ENCODE data around the gene ADAMTSL2.

Gene ADAMTSL2

DNA sequence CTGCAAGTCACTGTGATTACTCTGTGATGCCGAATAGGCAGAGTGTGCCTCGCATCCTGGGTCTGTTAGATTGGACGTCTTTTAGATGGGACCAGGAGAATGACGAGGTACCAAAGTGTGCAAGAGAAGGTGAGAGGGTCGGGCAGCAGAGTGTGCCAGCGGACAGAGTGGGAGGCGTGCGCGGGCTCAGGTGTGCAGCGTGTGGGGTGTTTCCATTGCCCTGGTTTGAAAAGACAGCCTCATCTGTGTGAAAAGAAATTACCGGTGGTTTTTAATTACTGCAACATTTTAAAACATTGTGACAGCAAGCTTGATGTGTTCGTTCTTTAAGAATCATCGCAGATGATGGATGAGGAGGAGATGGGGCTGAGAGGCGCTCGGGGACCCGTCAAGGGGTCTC lies 78.9 kb downstream of the ADAMTSL2 start:
- Mint-ChIP-seq H3K36me3 (peaks cover 0 to 2% of the 10 kb centered on the region in 2 donors), H3K9me3 (no peaks in the 10 kb centered on the region), H3K27ac (no peak overlapping the region), H3K4me3 (no peak overlapping the region), H3K27me3 (peaks cover 64 to 92% of the 10 kb centered on the region in 2 donors), H3K4me1 (no peaks in the 10 kb centered on the region)
- ATAC-seq (replicated peaks), result no peak
- DNase-seq, result no peak

DNA sequence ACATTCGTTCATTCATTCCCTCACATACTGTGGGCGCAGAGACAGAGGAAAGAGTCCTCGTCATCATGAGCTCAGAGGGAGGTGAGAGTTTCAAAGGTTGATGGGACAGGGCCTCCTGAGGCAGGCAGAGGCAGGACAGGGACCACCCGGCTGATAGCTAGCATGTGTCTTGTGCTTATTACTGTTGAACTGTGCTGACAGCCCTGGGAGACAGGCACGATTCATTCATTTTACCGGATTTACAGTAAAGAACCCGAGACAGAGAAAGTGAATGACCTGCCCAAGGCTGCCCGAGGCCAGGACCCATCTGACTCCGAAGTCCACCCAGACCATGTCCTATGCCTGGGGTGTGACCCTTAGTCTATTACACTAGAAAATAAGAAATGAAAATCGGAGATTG lies 79.6 kb downstream of the ADAMTSL2 start:
- H3K4me1 Mint-ChIP-seq, result no peaks in the 10 kb centered on the region
- peaks cover 0 to 2% of the 10 kb centered on the region in 2 donors for H3K36me3 Mint-ChIP-seq
- no peak for DNase-seq
- peaks cover 69 to 94% of the 10 kb centered on the region in 2 donors for H3K27me3 Mint-ChIP-seq
- ATAC-seq (replicated peaks), result no peak
- no peak overlapping the region for H3K27ac Mint-ChIP-seq
- no peaks in the 10 kb centered on the region for H3K9me3 Mint-ChIP-seq
- no peak overlapping the region for H3K4me3 Mint-ChIP-seq

DNA sequence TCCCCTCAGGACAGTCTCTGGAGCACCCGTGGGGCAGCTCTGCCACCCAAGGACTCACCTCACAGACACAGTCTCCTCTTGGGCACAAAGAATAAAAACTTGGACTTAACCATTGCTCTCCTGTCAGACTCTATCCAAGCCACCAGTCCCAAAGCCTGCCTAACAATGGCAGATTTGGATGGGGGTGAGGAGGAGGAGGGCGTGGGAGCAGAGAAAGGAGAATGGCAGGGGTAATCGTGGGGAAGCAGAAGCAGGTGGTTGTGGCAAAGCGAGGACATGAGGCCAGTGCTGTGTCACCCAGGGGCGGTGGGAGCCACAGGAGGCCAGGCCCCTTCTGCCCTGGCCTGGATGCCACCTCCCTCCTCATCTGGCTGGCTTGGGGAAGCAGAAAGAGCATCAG lies 80.2 kb downstream of the ADAMTSL2 start:
- Mint-ChIP-seq H3K36me3 (peaks cover 0 to 1% of the 10 kb centered on the region in 2 donors), H3K27me3 (peaks cover 65 to 91% of the 10 kb centered on the region in 2 donors), H3K4me1 (peaks cover 1 to 2% of the 10 kb centered on the region in 2 donors), H3K27ac (no peak overlapping the region), H3K9me3 (no peaks in the 10 kb centered on the region), H3K4me3 (no peak overlapping the region)
- DNase-seq (no peak), ATAC-seq (replicated peaks) (no peak)

DNA sequence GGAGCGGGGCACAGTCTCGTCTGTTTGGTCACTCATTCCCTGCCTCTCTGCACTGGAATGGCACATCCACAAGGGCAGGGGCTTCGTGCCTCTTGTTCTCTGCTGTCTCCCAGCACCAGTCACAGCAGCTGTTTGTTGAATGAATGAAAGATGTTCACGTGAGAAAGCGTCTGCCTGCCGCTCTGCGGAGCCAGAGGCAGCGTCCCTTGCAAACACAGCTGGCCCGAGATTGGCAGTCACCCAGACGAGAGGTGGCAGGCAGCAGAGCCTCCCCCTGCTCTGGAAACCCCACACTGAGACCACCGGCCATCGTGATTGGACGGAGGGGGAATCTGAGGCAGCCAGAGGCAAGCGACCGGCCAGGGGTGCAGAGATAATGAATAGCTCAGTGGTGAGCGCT lies 80.7 kb downstream of the ADAMTSL2 start:
- Mint-ChIP-seq H3K4me3 (no peak overlapping the region), H3K36me3 (no peaks in the 10 kb centered on the region), H3K9me3 (no peaks in the 10 kb centered on the region), H3K4me1 (peaks cover 6 to 7% of the 10 kb centered on the region in 2 donors), H3K27ac (no peak overlapping the region), H3K27me3 (peaks cover 60 to 90% of the 10 kb centered on the region in 2 donors)
- no peak for ATAC-seq (replicated peaks)
- DNase-seq, result no peak

DNA sequence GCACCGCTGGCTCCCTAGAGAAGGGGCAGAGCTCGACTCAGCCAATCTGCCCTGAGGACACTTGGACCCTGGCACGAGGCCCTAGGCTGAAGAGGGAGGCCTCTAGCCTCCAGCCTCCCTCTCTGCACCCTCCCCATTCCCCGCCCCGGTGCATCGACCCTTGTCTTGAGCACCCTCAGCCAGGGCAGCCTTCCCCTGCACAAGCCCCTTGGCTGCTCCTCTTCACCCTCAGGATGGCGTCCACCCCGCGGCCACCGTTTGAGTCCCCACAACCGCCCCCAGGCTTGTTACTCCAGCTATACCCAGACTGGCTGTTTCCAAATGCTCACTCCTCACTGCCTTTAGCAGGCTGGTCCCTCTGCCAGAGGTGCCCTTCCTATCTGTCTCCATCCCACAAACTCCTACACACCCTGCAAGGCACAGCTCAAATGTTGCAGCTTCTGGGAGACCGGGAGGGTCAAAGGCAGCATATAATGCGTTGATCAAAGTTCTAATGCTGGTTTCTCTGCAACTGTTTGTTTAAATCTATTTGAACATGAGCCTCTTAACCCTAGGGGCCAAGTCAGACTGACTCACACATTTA lies 81.2 kb downstream of the ADAMTSL2 start:
- H3K27ac Mint-ChIP-seq, result no peak overlapping the region
- DNase-seq (no peak), ATAC-seq (replicated peaks) (no peak)
- H3K4me3 Mint-ChIP-seq, result no peak overlapping the region
- H3K4me1 Mint-ChIP-seq, result peaks cover 6 to 10% of the 10 kb centered on the region in 2 donors
- H3K36me3 Mint-ChIP-seq, result no peaks in the 10 kb centered on the region
- no peaks in the 10 kb centered on the region for H3K9me3 Mint-ChIP-seq
- peaks cover 55 to 85% of the 10 kb centered on the region in 2 donors for H3K27me3 Mint-ChIP-seq

DNA sequence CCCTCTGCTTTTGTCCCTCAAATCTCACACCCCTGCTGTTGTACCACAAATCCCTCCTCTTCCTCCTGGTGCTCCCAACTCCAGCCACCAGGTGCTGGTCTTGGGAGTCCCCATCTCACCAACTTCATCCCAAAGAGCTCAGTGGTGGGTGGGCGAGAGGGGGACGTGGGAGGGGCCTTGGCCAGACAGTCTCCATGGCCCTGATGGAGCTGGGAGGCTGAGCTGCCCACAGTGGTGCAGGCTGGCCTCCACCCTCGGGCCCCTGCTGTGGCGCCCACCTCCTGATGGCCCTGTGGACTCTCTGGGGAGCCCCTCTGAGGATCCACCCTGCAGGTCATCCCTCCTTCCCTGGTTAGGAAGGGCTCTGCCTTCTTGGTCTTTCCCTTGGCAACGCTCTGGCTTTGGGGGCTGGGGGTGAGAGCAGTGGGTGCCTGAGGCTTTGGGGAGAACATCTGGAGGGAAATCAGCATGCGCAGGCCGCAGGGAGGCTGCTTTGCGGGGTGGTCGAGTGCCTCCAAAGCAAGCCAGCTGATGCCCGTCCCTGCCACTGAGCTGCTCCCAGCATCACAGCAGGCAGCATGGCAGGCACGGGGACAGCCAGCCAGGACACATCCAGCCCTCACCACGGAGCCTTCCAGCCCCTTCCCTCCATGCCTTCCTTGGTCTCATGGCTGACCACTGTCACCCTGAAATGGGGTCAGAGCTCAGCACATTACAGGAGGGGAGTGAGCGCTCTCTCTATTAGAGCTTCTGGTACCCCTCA lies 82.3 kb downstream of the ADAMTSL2 start:
- Mint-ChIP-seq H3K27ac (peak overlapping the region; percentile 47), H3K9me3 (no peaks in the 10 kb centered on the region), H3K27me3 (peaks cover 48 to 77% of the 10 kb centered on the region in 2 donors), H3K4me3 (no peak overlapping the region), H3K36me3 (no peaks in the 10 kb centered on the region), H3K4me1 (peaks cover 10 to 21% of the 10 kb centered on the region in 2 donors)
- no peak for DNase-seq
- no peak for ATAC-seq (replicated peaks)

DNA sequence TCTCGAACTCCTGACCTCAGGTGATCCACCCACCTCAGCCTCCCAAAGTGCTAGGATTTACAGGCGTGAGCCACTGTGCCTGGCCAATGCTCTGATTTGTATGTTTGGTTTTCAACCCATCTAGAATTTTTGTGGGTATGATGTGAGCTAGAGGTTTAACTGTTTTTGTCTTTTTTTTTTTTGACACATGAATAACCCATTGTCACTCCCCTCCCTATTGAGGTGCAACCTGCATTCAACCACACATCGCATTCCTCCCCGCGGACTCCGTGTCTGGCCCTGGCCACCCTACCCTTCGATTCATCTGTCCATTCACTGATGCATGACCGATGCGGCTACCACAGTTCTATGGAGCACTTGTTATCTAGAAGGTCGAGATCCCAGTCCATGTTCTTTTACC lies 84.2 kb downstream of the ADAMTSL2 start:
- H3K27me3 Mint-ChIP-seq, result peaks cover 55 to 75% of the 10 kb centered on the region in 2 donors
- H3K27ac Mint-ChIP-seq, result no peak overlapping the region
- peaks cover 0 to 2% of the 10 kb centered on the region in 2 donors for H3K36me3 Mint-ChIP-seq
- H3K9me3 Mint-ChIP-seq, result no peaks in the 10 kb centered on the region
- ATAC-seq (replicated peaks), result no peak
- no peak overlapping the region for H3K4me3 Mint-ChIP-seq
- peaks cover 11 to 25% of the 10 kb centered on the region in 2 donors for H3K4me1 Mint-ChIP-seq
- no peak for DNase-seq

DNA sequence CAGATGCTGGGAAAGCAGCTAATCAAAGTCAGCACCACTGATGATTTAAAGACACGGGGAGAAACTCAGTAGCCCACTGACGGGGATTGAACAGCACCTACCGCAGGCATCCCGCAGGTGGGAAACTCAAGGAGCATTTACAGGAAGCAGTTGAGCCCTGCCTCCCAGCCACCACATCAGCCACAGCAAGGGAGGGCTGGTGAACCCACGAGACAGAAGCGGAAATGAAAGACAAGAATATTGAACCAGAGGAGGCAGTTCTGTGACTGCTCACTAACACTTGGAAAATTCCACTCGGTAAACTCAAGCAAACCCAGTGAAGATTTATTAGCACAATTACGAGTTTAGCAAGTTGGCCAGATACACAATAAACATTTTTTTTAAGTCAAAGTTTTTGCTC lies 85.3 kb downstream of the ADAMTSL2 start:
- peaks cover 2% of the 10 kb centered on the region in 2 donors for H3K9me3 Mint-ChIP-seq
- DNase-seq (peak; percentile 27), ATAC-seq (replicated peaks) (peak; percentile 93 to 94)
- peaks cover 11 to 25% of the 10 kb centered on the region in 2 donors for H3K4me1 Mint-ChIP-seq
- H3K4me3 Mint-ChIP-seq, result peak overlapping the region in 1 of 2 donors; percentile 20
- peaks cover 0 to 2% of the 10 kb centered on the region in 2 donors for H3K36me3 Mint-ChIP-seq
- peaks cover 58 to 74% of the 10 kb centered on the region in 2 donors for H3K27me3 Mint-ChIP-seq
- H3K27ac Mint-ChIP-seq, result peak overlapping the region; percentile 3

DNA sequence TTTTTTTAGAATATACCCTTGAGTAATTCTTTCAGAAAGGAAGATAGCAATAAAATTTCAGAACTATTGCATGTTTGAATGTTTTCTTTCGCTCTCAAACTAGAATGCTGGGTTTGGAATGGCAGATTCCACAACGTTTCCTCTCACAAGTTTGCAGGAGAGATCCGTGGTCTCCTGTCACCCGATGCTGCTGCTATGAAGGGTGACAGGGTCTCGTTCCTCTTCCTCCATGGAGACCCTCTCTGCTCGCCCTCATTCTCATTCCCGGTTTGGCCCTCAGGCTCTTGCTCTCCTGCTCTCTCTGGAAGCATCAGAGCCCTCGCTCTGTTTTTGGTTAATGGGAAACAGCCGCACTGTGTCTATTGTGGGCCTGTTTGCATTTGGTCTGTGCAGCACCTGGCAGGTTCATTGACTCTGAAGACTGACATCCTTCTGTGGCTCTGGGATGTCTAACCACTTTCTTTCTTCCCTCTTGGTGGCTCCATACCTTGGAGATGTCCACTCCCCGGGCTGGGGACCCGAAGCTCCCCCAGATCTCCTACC lies 87.3 kb downstream of the ADAMTSL2 start:
- H3K4me3 Mint-ChIP-seq, result no peak overlapping the region
- DNase-seq (no peak), ATAC-seq (replicated peaks) (no peak)
- H3K36me3 Mint-ChIP-seq, result peaks cover 7% of the 10 kb centered on the region in 2 donors
- H3K9me3 Mint-ChIP-seq, result peaks cover 11 to 13% of the 10 kb centered on the region in 2 donors
- H3K27ac Mint-ChIP-seq, result no peak overlapping the region
- peaks cover 55 to 58% of the 10 kb centered on the region in 2 donors for H3K27me3 Mint-ChIP-seq
- H3K4me1 Mint-ChIP-seq, result peaks cover 11 to 25% of the 10 kb centered on the region in 2 donors

DNA sequence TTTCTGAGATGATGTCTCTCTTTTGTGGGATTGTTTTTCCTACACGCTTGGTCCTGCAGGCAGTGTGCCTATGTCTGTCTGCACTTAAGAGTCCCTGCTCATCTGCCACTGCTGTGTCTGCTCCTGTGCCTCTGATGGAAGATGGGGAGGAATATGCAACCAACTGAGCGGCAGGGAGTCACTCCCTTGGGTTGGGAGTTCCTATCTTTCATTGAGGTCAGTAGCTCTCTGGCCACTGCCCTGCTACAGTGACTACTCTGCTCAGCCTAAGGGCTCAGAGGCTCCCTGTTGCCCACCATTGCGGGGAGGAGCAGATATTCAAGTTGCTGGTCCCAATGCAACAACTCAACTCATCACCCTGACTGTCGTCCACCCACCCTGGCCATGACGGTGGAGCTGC lies 88.1 kb downstream of the ADAMTSL2 start:
- ATAC-seq (replicated peaks) (no peak), DNase-seq (no peak)
- H3K27me3 Mint-ChIP-seq, result peaks cover 51 to 52% of the 10 kb centered on the region in 2 donors
- H3K36me3 Mint-ChIP-seq, result peaks cover 7% of the 10 kb centered on the region in 2 donors
- no peak overlapping the region for H3K4me3 Mint-ChIP-seq
- peaks cover 13 to 19% of the 10 kb centered on the region in 2 donors for H3K9me3 Mint-ChIP-seq
- H3K27ac Mint-ChIP-seq, result no peak overlapping the region
- H3K4me1 Mint-ChIP-seq, result peaks cover 11 to 25% of the 10 kb centered on the region in 2 donors
